Thyroid gland (tissue), 4 donors: Measurements from ENCODE around the gene GALNT14.

Experiments
- POLR2A ChIP-seq, 2 donors: fragments of 450-650 bp; IDR thresholded peaks; one replicate each; pipeline ENCODE4 v1.6.1; 2017; ENCODE audit warnings: antibody characterized with exemption in 2 of 2, mild to moderate bottlenecking in 2 of 2, moderate library complexity in 1 of 2
- TF ChIP-seq, protein P1 (sequence below), 6 experiments: fragments of 200-600 bp in 3 of 6; fragments of 450-650 bp in 3 of 6; sonication (generic) in 3 of 6; IDR thresholded peaks; one replicate each; pipeline ENCODE4 v1.5.1; 2016 to 2019; ENCODE audit warnings: antibody characterized with exemption in 6 of 6, mild to moderate bottlenecking in 2 of 6, inconsistent platforms in 1 of 6, moderate library complexity in 1 of 6

DNA sequence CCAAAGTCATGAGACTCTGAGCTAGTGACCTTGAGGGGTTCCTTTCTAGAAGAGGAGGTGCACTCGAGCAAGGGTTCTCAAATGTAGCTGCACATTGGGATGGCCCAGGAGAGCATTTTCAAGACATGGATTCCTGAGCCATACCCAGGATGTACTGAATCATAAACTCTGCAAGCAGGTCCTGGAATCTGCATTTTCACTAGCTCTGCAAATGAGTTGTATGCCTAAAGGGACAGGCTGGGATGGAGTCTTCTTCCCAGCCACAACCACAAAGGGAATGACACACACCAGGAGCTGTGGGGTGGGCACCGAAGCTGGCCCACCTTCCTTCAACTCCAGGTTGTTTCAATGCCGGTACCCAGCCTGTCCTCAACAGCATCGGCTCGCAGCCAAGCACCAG is 90.6 kb downstream of the GALNT14 start:
- TF ChIP-seq, protein P1, sequence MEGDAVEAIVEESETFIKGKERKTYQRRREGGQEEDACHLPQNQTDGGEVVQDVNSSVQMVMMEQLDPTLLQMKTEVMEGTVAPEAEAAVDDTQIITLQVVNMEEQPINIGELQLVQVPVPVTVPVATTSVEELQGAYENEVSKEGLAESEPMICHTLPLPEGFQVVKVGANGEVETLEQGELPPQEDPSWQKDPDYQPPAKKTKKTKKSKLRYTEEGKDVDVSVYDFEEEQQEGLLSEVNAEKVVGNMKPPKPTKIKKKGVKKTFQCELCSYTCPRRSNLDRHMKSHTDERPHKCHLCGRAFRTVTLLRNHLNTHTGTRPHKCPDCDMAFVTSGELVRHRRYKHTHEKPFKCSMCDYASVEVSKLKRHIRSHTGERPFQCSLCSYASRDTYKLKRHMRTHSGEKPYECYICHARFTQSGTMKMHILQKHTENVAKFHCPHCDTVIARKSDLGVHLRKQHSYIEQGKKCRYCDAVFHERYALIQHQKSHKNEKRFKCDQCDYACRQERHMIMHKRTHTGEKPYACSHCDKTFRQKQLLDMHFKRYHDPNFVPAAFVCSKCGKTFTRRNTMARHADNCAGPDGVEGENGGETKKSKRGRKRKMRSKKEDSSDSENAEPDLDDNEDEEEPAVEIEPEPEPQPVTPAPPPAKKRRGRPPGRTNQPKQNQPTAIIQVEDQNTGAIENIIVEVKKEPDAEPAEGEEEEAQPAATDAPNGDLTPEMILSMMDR (IDR thresholded peaks at IDR 0.05) = no peak
- no peak for TF ChIP-seq POLR2A (IDR thresholded peaks at IDR 0.05)
